ENCODE measurements around the gene ALDH5A1.

ALDH5A1 gene

GRCh38 chr6:24576447-24576846 is 81.7 kb downstream of the ALDH5A1 start:
- no peak for DNase-seq (ENCODE audit: low read depth)
- H3K4me3 ChIP-seq (replicated peaks; ENCODE audit: low read depth, low read length): no peak overlapping the region
- TF ChIP-seq, protein P1, sequence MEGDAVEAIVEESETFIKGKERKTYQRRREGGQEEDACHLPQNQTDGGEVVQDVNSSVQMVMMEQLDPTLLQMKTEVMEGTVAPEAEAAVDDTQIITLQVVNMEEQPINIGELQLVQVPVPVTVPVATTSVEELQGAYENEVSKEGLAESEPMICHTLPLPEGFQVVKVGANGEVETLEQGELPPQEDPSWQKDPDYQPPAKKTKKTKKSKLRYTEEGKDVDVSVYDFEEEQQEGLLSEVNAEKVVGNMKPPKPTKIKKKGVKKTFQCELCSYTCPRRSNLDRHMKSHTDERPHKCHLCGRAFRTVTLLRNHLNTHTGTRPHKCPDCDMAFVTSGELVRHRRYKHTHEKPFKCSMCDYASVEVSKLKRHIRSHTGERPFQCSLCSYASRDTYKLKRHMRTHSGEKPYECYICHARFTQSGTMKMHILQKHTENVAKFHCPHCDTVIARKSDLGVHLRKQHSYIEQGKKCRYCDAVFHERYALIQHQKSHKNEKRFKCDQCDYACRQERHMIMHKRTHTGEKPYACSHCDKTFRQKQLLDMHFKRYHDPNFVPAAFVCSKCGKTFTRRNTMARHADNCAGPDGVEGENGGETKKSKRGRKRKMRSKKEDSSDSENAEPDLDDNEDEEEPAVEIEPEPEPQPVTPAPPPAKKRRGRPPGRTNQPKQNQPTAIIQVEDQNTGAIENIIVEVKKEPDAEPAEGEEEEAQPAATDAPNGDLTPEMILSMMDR (IDR thresholded peaks at IDR 0.05; ENCODE audit: low read length, missing control alignments): no peak

- H3K4me3 ChIP-seq (replicated peaks; ENCODE audit: low read depth, low read length): no peak overlapping the region
- TF ChIP-seq, protein P1 (IDR thresholded peaks at IDR 0.05; ENCODE audit: low read length, missing control alignments): peak; percentile 93
- DNase-seq (ENCODE audit: low read depth): peak; percentile 73
These were observed 86.4 kb downstream of the ALDH5A1 start for GRCh38 chr6:24581084-24581669.

DNA sequence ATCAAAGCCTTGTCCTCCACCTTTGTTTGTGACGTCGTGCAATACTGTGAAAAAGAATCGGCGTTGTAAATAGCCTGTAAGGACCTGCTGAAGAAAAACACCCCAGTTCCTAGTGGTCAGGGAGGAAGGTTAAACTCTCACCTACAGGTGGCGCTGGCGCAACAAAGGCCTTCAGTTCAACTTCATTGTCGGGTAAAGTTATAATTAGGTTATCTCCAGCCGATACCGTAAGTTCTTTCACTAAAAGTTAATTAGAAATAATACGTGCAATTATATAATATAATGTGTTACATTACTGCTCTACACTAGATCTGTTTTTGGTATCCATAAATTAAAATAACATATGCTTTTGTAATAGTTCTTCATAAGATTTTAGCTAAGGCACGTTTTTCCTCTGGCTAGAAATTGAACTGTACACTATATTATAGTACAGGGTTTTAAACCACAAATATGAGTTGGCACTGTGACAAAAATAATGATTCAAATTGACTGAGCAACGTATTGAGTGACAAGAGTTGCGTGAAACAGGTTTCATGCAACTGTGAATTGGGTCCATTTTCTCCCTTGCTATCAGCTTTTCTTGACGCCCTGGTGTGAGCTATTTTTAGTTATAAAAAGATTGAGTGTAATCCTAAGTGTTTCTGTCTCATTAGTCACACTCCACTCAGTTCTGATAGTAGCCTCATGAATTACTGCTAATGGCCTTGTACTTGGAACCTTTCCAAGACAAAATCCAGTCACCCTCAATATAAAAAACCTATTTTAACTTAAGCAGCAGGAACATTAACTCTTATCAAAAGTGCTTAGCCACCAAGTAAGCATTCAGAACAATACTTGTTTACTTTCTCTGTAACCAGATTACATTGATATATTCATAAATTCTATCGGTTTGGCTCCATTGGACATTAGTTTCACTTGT is 89.0 kb downstream of the ALDH5A1 start:
- TF ChIP-seq, protein P1 (IDR thresholded peaks at IDR 0.05; ENCODE audit: low read length, missing control alignments): peak; percentile 93
- no peak overlapping the region for H3K4me3 ChIP-seq (replicated peaks; ENCODE audit: low read depth, low read length)

GRCh38 chr6:24584382-24584720 is 89.6 kb downstream of the ALDH5A1 start:
- DNase-seq (ENCODE audit: low read depth): no peak
- no peak overlapping the region for H3K4me3 ChIP-seq (replicated peaks; ENCODE audit: low read depth, low read length)
- TF ChIP-seq, protein P1 (IDR thresholded peaks at IDR 0.05; ENCODE audit: low read length, missing control alignments): no peak

More for the DNA sequence above, 89.0 kb downstream of the ALDH5A1 start:
- peak; percentile 77 for DNase-seq (ENCODE audit: low read depth)

Data from fibroblast of pulmonary artery (primary cell).